MV-4-11 (cell line): ENCODE measurements around the gene ABRACL.
"Not testable (repeated sequence)": the region's sequence is repeated elsewhere in the genome, so short reads cannot be mapped to it uniquely, and the experiment has no call there.

Experiments
- DNase-seq: peaks from one replicate; lab custom pipeline; 2025; lab: John Stamatoyannopoulos, UW

The ABRACL gene

GRCh38 chr6:139011980-139012379 lies 16.6 kb upstream of the ABRACL start:
- DNase-seq = no peak

- no peak for DNase-seq
These were observed 15.3 kb upstream of the ABRACL start for GRCh38 chr6:139013185-139013800.

DNA sequence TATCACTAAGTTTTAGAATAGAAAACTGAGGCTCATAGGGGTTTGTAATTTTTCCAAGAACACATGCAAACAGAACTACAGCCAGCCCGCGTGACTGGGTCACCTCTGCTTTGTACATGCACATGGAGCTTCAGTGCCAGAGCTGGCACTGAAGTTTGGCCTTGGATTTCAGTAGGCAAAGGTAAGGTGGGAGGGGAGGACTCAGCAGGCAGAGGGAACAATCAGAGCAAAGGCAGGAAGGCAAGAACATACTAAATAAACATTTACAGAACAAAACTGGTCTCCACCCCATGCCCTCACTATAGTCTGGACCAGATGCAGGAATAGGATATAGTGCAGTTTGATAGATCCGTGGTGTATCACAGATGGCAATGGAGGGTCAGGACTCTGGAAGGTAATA lies 13.6 kb upstream of the ABRACL start:
- no peak for DNase-seq

DNA sequence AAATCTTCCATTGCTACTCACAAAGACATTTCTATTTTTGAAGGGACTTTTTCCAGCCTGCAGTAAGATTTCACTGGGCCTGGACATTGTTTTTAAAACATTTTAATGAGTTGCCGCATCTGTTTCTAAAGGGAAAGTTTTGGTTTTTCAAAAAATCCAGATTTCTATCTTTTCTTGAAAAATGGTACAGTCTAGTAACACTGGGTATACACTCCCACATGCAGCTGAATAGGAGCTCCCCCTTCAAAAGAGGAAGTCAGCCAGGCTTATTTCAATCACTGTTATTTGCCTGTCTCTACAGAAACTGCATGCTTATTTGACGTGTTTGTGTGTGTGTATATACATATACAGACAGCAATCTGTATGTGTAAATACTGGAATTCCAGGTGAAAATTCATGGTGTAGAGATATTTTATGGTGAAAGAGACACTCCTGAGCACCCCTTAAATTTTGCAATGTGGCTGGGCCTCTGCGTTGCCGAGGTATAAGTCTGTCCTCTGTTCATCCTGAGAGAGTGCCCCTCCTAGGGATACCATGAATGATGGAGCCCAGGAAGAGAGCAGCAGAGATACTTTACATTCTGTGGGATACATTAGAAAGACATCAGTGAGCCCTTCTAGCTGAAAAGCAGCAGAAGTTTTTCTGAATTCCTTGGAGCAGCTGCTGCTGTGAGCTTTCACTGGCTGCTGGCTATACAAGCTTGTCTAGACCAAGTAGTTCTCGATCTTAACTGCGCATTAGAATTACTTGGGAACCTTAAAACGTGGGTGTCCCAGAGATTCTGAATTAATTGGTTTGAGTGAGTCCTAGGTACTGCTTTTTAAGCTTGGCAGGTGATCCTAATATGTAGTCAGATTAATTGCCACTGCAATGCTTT lies 12.0 kb upstream of the ABRACL start:
- peak; percentile 72 for DNase-seq

- no peak for DNase-seq
These were observed 11.3 kb upstream of the ABRACL start for GRCh38 chr6:139017227-139017626.

DNA sequence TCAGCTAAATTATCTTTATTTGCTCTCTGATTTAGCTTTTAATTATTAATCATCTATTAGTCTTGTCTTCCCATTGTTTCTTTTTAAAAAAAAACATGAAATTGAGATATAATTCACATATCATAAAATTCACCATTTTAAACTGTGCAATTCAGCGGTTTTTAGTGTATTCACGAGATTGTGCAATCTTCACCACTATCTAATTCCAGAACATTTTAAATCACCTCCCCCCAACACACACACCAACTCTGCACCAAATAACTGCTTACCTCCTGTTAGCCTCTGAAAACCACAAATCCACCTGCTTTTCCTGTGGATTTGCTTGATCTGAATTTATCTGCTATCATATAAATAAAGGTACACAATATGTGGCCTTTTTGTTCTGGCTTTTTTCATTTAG lies 8.8 kb upstream of the ABRACL start:
- DNase-seq = peak; percentile 61

GRCh38 chr6:139020689-139021088 lies 7.9 kb upstream of the ABRACL start:
- no peak for DNase-seq

GRCh38 chr6:139025416-139025815 lies 3.1 kb upstream of the ABRACL start:
- peak; percentile 63 for DNase-seq

- DNase-seq = no peak
These were observed 844 bp upstream of the ABRACL start for GRCh38 chr6:139027620-139028182.

DNA sequence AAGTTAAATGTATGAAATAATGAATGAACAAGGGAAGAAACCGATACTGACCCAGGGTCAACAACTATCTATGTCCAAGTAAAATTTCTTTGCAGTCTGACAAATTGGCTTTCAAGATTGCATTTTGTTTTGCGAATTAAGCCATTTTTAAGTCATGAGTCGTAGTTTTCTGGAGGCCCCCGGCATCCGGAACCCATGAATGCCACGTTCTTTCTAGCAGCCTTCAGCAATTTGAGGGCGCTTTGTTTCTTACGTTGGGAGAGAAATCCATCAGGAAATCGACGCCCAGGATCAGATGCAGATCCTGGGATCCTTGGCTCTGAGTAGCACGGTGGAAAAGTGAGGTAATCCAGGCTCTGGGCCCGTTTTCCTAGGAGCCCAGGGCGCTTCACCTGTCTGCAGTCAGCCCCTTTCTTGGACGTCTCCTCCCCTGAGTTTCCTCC lies 309 bp upstream of the ABRACL start:
- no peak for DNase-seq

DNA sequence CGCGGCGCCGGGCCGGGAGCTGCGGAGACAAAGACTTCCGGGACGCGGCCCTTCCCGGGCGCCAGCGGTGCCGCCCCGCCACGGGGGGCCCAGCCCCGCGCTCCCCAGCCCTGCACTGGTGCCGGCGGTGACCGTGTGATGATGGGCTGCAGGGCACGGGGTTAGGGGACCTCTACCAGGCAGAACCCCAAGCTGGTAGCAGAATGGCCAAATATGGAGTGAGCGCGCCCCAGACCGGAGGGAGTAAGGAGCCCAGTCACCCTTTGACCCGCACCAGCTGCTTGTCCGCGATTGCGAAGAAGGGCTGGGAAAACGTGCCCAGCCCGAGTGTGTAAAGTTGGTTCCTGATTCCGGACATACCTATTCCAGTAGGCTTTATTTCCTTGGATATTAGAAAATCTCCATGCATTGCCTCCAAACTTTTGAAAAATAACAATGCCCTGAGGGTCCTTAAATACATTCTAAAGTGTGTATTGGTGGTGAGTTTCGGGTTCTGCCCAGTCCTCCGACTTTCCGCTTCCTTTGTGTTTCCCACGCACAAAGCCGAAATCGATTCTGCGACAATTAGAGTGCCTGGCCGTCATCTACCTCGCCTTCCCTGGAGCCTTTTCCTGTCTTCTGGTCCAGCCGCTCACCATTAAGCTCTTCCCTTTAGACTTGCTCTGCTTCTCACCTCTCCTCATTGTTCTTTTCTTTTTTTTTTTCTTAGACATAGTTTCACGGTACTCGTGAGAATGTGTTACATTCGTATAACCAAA lies 1.1 kb downstream of the ABRACL start:
- peak; percentile 47 for DNase-seq

GRCh38 chr6:139030228-139030963 lies 1.9 kb downstream of the ABRACL start:
- peak; percentile 86 for DNase-seq

GRCh38 chr6:139037490-139037889 lies 8.9 kb downstream of the ABRACL start:
- DNase-seq = no peak

DNA sequence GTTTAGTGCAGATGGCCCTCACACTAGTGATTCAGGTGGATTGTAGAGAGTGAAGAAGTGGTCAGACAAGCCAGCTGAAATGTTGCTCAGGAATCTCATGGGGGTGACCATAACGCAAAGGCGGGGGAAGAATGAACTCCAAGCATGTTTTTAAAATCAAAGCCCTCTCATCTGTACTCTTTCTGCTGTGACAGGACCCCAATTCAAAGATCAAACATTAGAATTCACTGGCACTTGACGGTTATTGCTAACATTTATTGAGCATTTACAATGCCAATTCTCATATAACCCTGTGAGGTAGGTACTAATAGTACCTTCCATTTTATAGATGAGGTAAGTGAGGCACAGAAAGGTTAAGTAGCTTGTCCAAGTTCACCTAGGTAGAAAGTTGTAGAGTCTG lies 15.7 kb downstream of the ABRACL start:
- no peak for DNase-seq

GRCh38 chr6:139047677-139048076 lies 19.1 kb downstream of the ABRACL start:
- DNase-seq = no peak

DNA sequence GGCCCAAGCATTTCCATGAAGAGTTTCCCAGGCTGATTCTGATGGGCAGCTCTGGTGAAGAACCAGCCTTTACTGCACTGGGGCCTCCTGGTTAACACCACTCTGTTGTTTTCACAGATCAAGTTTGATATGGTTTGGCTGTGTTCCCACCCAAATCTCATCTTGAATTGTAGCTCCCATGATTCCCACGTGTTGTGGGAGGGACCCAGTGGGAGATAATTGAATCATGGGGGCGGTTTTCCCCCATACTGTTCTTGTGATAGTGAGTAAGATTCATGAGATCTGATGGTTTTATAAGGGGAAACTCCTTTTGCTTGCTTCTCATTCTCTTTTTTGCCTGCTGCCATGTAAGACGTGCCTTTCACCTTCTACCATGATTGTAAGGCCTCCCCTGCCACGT lies 20.4 kb downstream of the ABRACL start:
- DNase-seq = not testable (repeated sequence)

DNA sequence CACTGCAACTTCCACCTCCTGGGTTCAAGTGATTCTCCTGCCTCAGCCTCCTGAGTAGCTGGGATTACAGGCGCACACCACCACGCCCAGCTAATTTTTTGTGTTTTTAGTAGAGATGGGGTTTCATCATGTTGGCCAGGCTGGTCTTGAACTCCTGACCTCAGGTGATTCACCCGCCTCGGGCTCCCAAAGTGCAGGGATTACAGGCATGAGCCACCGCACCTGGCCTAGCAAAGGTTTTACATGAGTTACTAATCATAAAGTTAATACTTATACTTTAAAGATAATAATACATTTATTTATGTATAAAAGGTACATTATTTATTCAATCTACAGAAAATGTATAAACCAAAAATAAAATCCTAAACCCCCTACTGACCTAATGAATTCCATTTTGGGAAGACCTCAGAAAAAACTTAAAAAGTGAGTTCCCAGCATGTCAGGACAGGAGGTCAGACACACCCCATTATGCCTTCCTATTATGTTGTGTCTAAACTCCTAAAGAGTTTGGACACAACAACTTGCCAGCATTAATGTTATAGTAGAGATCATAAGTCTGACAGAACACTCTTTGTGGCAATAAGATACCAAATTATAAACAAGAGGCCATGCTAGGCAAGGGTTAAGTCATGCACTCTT lies 21.7 kb downstream of the ABRACL start:
- not testable (repeated sequence) for DNase-seq

DNA sequence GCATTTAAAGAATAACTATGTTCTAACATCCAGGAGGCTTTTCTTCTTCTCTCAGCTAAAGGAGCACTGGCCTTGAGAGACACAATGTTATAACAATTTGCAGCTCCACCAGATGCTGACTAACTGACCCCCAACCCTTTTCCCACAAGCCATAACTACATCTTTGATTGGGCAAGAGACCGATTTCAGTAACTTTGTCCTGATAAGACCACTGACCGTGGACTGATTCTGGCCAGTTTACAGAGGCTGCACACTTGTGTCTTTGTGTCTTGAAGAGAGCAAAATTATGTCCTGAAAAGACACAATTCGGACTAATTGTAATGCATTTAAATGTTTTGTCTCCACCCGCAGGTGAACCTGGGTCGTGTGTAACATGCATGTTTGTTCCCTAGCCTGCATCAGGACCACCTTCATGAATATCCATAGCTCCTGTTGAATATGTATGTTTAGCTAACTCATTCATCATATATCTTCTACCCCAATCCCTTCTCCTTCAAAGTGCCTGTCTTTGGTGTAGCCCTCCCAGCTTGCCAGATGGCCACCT lies 22.3 kb downstream of the ABRACL start:
- no peak for DNase-seq

DNA sequence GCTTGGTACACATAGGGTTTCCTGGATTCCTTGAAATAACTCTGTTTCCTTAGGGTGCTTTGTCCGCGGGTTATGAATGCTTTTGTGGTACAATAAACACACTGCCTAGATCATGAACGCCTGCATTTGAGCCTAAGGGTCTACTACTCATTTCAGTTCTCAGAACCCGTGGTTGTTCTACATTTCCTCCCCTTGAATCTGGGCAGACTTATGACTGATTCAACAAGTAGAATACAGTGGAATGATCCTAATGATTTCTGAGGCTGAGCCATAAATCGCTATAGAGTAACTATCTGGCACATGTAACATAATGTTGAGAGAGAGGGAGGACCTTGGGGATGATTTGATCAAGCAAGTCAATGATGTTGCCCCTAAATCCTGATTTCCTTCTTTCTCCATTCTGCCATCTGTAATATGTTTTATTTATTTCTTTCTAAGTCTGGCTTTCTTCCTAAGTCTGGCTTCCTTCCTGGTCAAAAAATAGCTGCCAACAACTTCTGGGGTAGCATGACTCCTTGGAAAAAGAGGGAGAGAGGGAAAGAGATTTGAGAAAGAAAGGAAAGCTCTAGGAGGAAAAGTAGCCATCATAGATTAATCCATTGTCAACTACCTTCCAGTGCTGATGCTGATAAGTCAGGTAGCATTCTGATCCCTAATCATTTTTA lies 23.0 kb downstream of the ABRACL start:
- DNase-seq = no peak

DNA sequence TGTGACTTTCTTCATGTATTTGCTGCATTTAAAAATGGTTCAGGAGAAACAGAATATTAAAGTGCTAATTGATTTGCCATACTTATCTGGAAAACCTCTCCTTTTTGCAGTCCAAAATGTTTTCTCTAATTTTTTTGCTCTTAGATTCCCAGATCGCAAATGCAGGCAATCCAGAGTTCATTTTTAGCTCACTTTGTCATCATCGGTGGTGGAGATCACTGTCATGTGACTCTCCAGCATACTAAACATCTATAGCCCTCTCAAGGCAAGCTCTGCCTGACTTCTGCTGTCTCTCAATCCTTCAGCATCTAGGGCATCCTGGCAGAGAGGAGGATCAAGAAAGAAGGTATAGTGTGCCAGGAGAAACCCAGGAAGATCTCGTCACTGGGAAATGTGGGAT lies 24.8 kb downstream of the ABRACL start:
- DNase-seq = no peak
